Aorta (tissue), 5 donors: ENCODE measurements around the gene BIRC2. TPM values are rescaled to one million over a fixed set of nuclear protein-coding genes. Genes with fewer than 3 reads are reported as not detected.
A peak's percentile ranks its signal among the peaks of the same experiment; 100 is the strongest.

Experiments
- ATAC-seq: fragments of 200-7000 bp; cut with Tn5 transposase; one replicate; pipeline ENCODE4 v1.9.1; 2022; ENCODE audit warnings: moderate library complexity; ENCODE audit not compliant: low FRiP score
- DNase-seq, 2 donors: peaks; one replicate each; pipeline ENCODE4 v3.0.0-alpha.2; 2020
- H3K27ac ChIP-seq, 2 donors: one replicate each; pipeline ENCODE4 v1.5.1; 2013; ENCODE audit warnings: low read length in 2 of 2, mild to moderate bottlenecking in 2 of 2, moderate library complexity in 2 of 2, control low read depth in 1 of 2, inconsistent platforms in 1 of 2, low read depth in 1 of 2
- H3K27me3 ChIP-seq, 2 donors: one replicate each; pipeline ENCODE4 v1.6.1; 2013; ENCODE audit warnings: control low read depth in 1 of 2, low read length in 1 of 2, mild to moderate bottlenecking in 1 of 2, moderate library complexity in 1 of 2; ENCODE audit not compliant: insufficient read depth in 2 of 2, control insufficient read depth in 1 of 2
- H3K36me3 ChIP-seq, 2 donors: one replicate each; pipeline ENCODE4 v1.6.1; 2013; ENCODE audit warnings: control low read depth in 1 of 2, low read length in 1 of 2, mild to moderate bottlenecking in 1 of 2; ENCODE audit not compliant: insufficient read depth in 2 of 2, control insufficient read depth in 1 of 2
- H3K4me1 ChIP-seq, 2 donors: one replicate each; pipeline ENCODE4 v1.6.1; 2013; ENCODE audit warnings: low read length in 2 of 2, control low read depth in 1 of 2, mild to moderate bottlenecking in 1 of 2, moderate library complexity in 1 of 2; ENCODE audit not compliant: insufficient read depth in 2 of 2, control insufficient read depth in 1 of 2
- H3K4me3 ChIP-seq, 2 donors: one replicate each; pipeline ENCODE4 v1.5.1; 2013; ENCODE audit warnings: low read length in 2 of 2, control low read depth in 1 of 2, mild to moderate bottlenecking in 1 of 2
- H3K9me3 ChIP-seq: one replicate; pipeline ENCODE4 v1.6.1; 2013; ENCODE audit warnings: mild to moderate bottlenecking, low read length; ENCODE audit not compliant: control insufficient read depth
- WGBS, 2 donors: extraction: QIAGEN DNeasy Blood & Tissue Kit; methylation state at CpG; one replicate each; pipeline ENCODE4 v1.1.7; 2013; 5-methylcytosine and 5-hydroxymethylcytosine counted together
- intact Hi-C, 2 donors: fragments of 100-400 bp; cut with DNase I; formaldehyde crosslinking; loops; one replicate each; pipeline versions ENCODE4 v1.14.2 to v1.15.0; 2022
- polyA plus RNA-seq, 2 donors: library from polyadenylated mRNA; stranded (reverse); fragments of 200-250 nt; gene quantifications; one replicate each; pipeline ENCODE4 v1.2.3, GENCODE V29; 2013
- total RNA-seq, 2 donors: library from RNA; stranded (reverse); fragmentation: NEBNext Ultra II Directional; extraction: Animal tissue kit (Norgen Biotek cat#: 25700); gene quantifications; one replicate each; pipeline ENCODE4 v1.2.1, GENCODE V29; 2021
- donor health status: healthy with polysubstance abuse.
- donor health status: Bipolar disorder and iron deficiency.
- donor health status: DM: no; HTN: no; CAD: no.
- donor health status: DM: no; HTN: no; CAD: no.
- donor health status: DM: yes; HTN: yes; CAD: no.

BIRC2 gene
- total and polyA plus RNA-seq, 4 donors: 18.4 to 51.2 (median 31.8) TPM

DNA sequence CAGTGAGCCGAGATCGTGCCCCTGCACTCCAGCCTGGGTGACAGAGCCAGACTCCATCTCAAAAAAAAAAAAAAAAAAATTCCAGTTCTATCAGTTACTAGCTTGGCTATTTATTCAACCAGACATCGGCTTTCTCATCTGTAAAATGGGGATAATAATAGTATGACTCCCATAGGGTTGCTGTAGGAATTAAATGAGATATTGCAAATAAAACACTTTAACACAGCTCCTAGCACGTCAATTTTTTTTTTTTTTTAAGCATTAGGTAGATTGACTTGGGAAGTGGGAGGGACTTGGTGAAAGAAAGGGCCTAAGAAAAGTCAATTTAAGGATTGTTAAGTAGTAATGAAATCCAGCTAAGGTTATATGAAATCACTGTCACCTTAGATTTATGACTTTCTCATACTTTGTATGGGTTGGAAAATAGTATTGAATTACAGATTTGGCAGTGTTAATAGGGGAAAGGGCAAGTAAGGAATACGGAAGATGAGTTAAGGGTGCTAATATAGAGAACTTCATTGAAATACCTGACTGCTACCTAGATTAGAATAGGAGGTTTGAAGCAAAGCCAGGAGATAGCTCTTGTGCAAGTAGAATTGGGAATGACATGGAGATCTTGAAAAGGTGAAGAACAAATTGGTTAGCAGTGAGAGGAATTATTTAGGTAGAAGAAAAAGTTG is 28.8 kb downstream of the BIRC2 start:
- WGBS, 2 donors: 83% methylated on average over 5 of the region's 5 CpGs
- Histone ChIP-seq H3K4me1 (no peaks in the 10 kb centered on the region), H3K9me3 (no peaks in the 10 kb centered on the region), H3K27me3 (no peaks in the 10 kb centered on the region), H3K4me3 (no peak overlapping the region), H3K36me3 (peaks cover 0 to 3% of the 10 kb centered on the region in 2 donors), H3K27ac (no peak overlapping the region)
- DNase-seq: no peak
- no peak for ATAC-seq
- intact Hi-C loops: no loop called here

DNA sequence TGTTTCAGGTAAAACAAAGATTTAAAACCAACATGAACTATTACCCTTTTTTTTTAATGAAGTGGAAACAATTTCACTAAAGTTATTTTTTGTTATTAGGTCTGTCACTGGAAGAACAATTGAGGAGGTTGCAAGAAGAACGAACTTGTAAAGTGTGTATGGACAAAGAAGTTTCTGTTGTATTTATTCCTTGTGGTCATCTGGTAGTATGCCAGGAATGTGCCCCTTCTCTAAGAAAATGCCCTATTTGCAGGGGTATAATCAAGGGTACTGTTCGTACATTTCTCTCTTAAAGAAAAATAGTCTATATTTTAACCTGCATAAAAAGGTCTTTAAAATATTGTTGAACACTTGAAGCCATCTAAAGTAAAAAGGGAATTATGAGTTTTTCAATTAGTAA is 30.9 kb downstream of the BIRC2 start:
- no peak for DNase-seq
- ATAC-seq: no peak
- no peaks in the 10 kb centered on the region for H3K27me3 ChIP-seq
- no peak overlapping the region for H3K4me3 ChIP-seq
- intact Hi-C loops: no loop called here
- peaks cover 3% of the 10 kb centered on the region in 2 donors for H3K36me3 ChIP-seq
- WGBS, 2 donors: 68 to 74% methylated on average over 2 of the region's 2 CpGs
- no peak overlapping the region for H3K27ac ChIP-seq
- H3K4me1 ChIP-seq: no peaks in the 10 kb centered on the region
- no peaks in the 10 kb centered on the region for H3K9me3 ChIP-seq

- ATAC-seq (no peak), DNase-seq (no peak)
- Histone ChIP-seq H3K4me3 (no peak overlapping the region), H3K36me3 (peaks cover 3 to 5% of the 10 kb centered on the region in 2 donors), H3K27ac (no peak overlapping the region), H3K4me1 (no peaks in the 10 kb centered on the region), H3K27me3 (no peaks in the 10 kb centered on the region), H3K9me3 (no peaks in the 10 kb centered on the region)
- intact Hi-C loops: no loop called here
Measured at GRCh38 chr11:102378818-102379217, 31.8 kb downstream of the BIRC2 start.

DNA sequence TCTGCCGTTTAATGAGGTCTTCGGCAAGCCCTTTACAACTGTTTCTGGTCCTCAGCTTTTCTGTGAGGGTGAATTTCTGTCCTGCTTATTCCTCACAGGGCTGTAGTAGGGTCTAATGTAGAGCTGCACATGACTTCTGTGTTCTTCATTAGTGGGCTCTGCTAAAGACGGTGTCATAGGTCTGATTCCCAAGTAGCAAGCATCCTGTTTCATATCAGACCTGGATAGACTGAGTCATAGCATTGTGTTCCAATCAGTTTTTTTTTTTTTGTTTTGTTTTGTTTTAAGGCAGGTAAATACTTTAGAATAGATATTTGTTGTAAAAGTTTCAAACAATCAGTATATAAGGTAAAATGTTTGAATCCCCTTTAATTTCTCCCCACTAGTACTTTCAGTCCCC is 35.4 kb downstream of the BIRC2 start:
- Histone ChIP-seq H3K4me1 (no peaks in the 10 kb centered on the region), H3K9me3 (no peaks in the 10 kb centered on the region), H3K27ac (no peak overlapping the region), H3K4me3 (no peak overlapping the region), H3K27me3 (no peaks in the 10 kb centered on the region), H3K36me3 (peaks cover 3 to 7% of the 10 kb centered on the region in 2 donors)
- ATAC-seq (no peak), DNase-seq (no peak)
- 84 to 86% methylated on average over 3 of the region's 3 CpGs for WGBS, 2 donors
- intact Hi-C loops: no loop called here

GRCh38 chr11:102383839-102384238 is 36.8 kb downstream of the BIRC2 start:
- ATAC-seq: no peak
- H3K4me1 ChIP-seq: no peaks in the 10 kb centered on the region
- intact Hi-C loops: no loop called here
- 79% methylated on average over 3 of the region's 3 CpGs for WGBS, 2 donors
- no peaks in the 10 kb centered on the region for H3K27me3 ChIP-seq
- H3K4me3 ChIP-seq: no peak overlapping the region
- H3K27ac ChIP-seq: no peak overlapping the region
- H3K36me3 ChIP-seq: peaks cover 3 to 7% of the 10 kb centered on the region in 2 donors
- H3K9me3 ChIP-seq: no peaks in the 10 kb centered on the region
- no peak for DNase-seq

- intact Hi-C loops: no loop called here
- Histone ChIP-seq H3K4me3 (no peak overlapping the region), H3K9me3 (no peaks in the 10 kb centered on the region), H3K4me1 (no peaks in the 10 kb centered on the region), H3K27ac (no peak overlapping the region), H3K36me3 (peaks cover 3 to 6% of the 10 kb centered on the region in 2 donors), H3K27me3 (no peaks in the 10 kb centered on the region)
- no peak for DNase-seq
- 84 to 90% methylated on average over 15 of the region's 15 CpGs for WGBS, 2 donors
- ATAC-seq: peak; percentile 41
Measured at GRCh38 chr11:102384419-102385079, 37.5 kb downstream of the BIRC2 start.

DNA sequence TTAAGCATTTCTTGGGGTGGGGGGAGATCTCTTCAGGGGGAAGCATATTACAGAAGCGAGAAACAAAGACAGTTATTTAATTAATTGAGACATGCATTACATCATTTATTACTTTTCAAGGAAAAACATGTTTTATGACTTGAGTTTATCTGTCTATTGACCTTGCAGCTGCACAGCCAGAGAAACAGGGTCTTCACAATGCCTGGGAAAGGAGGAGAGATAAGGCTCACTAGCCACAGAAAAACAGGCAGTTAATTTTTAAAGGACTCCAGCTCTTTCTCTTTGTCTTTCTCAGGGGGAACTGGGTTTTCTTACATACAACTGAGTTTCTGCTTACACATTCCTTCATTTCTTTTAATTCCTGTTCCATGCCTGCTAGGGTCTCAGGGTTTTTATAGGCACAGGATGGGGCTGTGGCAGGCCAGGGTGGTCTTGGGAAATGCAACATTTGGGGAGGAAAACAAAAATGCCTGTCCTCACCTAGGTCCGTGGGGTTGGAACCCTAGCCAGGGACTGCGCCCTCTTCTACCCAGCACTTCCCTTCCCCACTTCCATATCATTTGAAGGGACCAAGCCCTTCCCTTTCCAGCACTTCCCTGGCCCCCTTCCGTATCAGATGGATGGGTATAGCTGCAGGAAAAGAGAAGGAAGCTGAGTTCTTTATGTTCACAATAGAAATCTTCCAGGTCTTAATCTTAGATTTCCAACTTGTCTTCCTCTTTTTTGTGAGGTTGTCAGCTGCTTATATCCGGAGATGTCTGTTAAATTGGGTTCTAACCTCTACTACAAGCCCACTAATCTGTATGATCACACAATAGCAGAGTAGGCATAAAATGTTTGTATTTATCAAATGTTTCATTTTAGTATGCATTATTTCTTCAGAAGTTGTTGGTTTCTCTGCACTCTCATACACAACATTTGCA is 38.3 kb downstream of the BIRC2 start:
- Histone ChIP-seq H3K4me1 (no peaks in the 10 kb centered on the region), H3K27me3 (no peaks in the 10 kb centered on the region), H3K36me3 (peaks cover 3% of the 10 kb centered on the region in 2 donors), H3K27ac (no peak overlapping the region), H3K9me3 (no peaks in the 10 kb centered on the region), H3K4me3 (no peak overlapping the region)
- ATAC-seq: no peak
- no peak for DNase-seq
- intact Hi-C loops: no loop called here
- 85 to 86% methylated on average over 4 to 5 of the region's 5 CpGs for WGBS, 2 donors

- 87 to 91% methylated on average over 2 of the region's 2 CpGs for WGBS, 2 donors
- peaks cover 3% of the 10 kb centered on the region in 2 donors for H3K36me3 ChIP-seq
Measured at GRCh38 chr11:102386136-102386734, 39.2 kb downstream of the BIRC2 start.

More at GRCh38 chr11:102386136-102386734, 39.2 kb downstream of the BIRC2 start:
- no peak overlapping the region for H3K27ac ChIP-seq
- no peaks in the 10 kb centered on the region for H3K4me1 ChIP-seq
- ATAC-seq (no peak), DNase-seq (no peak)
- H3K4me3 ChIP-seq: no peak overlapping the region
- intact Hi-C loops: no loop called here
- H3K9me3 ChIP-seq: no peaks in the 10 kb centered on the region
- no peaks in the 10 kb centered on the region for H3K27me3 ChIP-seq
